ENCODE measurements around the gene WTAP.

DNA sequence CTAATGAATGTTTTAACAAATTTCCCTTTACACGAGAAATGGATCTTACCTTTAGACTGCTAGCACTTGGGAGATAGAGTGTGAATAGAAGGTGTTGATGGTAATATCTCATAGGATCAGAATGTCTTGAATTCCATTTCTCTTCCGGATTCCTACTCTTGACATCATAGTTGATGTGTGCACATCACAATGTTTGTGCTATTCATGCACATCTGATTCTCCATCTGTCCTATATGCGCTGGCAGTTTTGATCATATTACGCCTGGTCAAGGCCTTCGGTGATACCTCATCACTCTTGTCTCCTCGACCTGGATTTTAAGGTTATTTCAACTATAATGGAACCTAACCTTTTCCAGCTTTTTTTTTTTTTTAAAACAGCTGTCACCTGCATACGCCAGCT is 17.8 kb downstream of the WTAP start:
- TF ChIP-seq, protein P1, sequence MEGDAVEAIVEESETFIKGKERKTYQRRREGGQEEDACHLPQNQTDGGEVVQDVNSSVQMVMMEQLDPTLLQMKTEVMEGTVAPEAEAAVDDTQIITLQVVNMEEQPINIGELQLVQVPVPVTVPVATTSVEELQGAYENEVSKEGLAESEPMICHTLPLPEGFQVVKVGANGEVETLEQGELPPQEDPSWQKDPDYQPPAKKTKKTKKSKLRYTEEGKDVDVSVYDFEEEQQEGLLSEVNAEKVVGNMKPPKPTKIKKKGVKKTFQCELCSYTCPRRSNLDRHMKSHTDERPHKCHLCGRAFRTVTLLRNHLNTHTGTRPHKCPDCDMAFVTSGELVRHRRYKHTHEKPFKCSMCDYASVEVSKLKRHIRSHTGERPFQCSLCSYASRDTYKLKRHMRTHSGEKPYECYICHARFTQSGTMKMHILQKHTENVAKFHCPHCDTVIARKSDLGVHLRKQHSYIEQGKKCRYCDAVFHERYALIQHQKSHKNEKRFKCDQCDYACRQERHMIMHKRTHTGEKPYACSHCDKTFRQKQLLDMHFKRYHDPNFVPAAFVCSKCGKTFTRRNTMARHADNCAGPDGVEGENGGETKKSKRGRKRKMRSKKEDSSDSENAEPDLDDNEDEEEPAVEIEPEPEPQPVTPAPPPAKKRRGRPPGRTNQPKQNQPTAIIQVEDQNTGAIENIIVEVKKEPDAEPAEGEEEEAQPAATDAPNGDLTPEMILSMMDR (IDR thresholded peaks at IDR 0.05): no peak
- no peak for TF ChIP-seq POLR2A (IDR thresholded peaks at IDR 0.05)
